Stomach smooth muscle (tissue), 2 donors: ENCODE data around the gene AP2A2.

Source experiments
- H3K27ac ChIP-seq: one replicate; pipeline ENCODE4 v1.7.0; 2013; ENCODE audit warnings: mild to moderate bottlenecking, low read length, inconsistent platforms
- H3K27me3 ChIP-seq, 2 donors: one replicate each; pipeline ENCODE4 v1.7.0; 2013; ENCODE audit warnings: low read length in 2 of 2; ENCODE audit not compliant: insufficient read depth in 2 of 2, control insufficient read depth in 1 of 2
- H3K36me3 ChIP-seq, 2 donors: one replicate each; pipeline ENCODE4 v1.7.0; 2013; ENCODE audit warnings: low read length in 2 of 2; ENCODE audit not compliant: control insufficient read depth in 2 of 2, insufficient read depth in 2 of 2
- H3K4me1 ChIP-seq: one replicate; pipeline ENCODE4 v1.7.0; 2013; ENCODE audit warnings: low read length; ENCODE audit not compliant: control insufficient read depth, insufficient read depth
- H3K4me3 ChIP-seq, 2 donors: one replicate each; pipeline ENCODE4 v1.7.0; 2013; ENCODE audit warnings: low read length in 2 of 2
- H3K9ac ChIP-seq, 2 donors: one replicate each; pipeline ENCODE4 v1.7.0; 2013; ENCODE audit warnings: low read length in 2 of 2, mild to moderate bottlenecking in 1 of 2
- H3K9me3 ChIP-seq, 2 donors: one replicate each; pipeline ENCODE4 v1.7.0; 2013; ENCODE audit warnings: low read length in 2 of 2; ENCODE audit not compliant: control insufficient read depth in 2 of 2
- donor health status: healthy.
- donor health status: Pancreatic carcinoma.

The AP2A2 gene

GRCh38 chr11:911031-911889, 14.4 kb upstream of the AP2A2 start:
- Histone ChIP-seq H3K4me3 (peak overlapping the region; percentile 73 to 84), H3K27ac (peak overlapping the region; percentile 70), H3K9me3 (no peaks in the 10 kb centered on the region), H3K4me1 (peaks cover 20% of the 10 kb centered on the region), H3K36me3 (peaks cover 0 to 2% of the 10 kb centered on the region in 2 donors), H3K27me3 (no peaks in the 10 kb centered on the region), H3K9ac (peak overlapping the region; percentile 75 to 85)

GRCh38 chr11:911890-912219, 13.8 kb upstream of the AP2A2 start:
- Histone ChIP-seq H3K4me3 (peak overlapping the region in 1 of 2 donors; percentile 84), H3K27me3 (no peaks in the 10 kb centered on the region), H3K9me3 (no peaks in the 10 kb centered on the region), H3K27ac (peak overlapping the region; percentile 70), H3K9ac (peak overlapping the region; percentile 75 to 85), H3K4me1 (peaks cover 20% of the 10 kb centered on the region), H3K36me3 (peaks cover 0 to 2% of the 10 kb centered on the region in 2 donors)

DNA sequence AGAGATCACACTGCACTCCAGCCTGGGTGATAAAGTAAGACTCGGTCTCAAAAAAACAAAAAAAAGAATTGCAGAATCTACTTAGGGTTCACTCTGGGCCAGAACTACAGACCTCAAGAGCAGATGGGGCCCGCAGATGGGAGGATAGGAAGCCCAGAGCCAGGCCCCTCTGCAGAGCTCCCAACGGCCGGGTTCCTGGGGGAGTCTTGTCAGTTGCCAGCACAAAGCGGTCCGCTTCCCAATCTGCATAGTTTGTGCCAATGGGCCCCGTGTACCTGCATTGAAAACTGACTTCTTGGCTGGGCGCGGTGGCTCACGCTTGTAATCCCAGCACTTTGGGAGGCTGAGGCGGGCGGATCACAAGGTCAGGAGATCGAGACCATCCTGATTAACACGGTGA, 13.4 kb upstream of the AP2A2 start:
- Histone ChIP-seq H3K27me3 (no peaks in the 10 kb centered on the region), H3K4me3 (no peak overlapping the region), H3K9me3 (no peaks in the 10 kb centered on the region), H3K9ac (no peak overlapping the region), H3K27ac (no peak overlapping the region), H3K4me1 (peaks cover 20% of the 10 kb centered on the region), H3K36me3 (peaks cover 0 to 2% of the 10 kb centered on the region in 2 donors)

GRCh38 chr11:913043-913442, 12.6 kb upstream of the AP2A2 start:
- H3K27me3 ChIP-seq, result no peaks in the 10 kb centered on the region
- H3K4me1 ChIP-seq, result peaks cover 19% of the 10 kb centered on the region
- H3K27ac ChIP-seq, result no peak overlapping the region
- H3K9me3 ChIP-seq, result no peaks in the 10 kb centered on the region
- peaks cover 0 to 2% of the 10 kb centered on the region in 2 donors for H3K36me3 ChIP-seq
- no peak overlapping the region for H3K9ac ChIP-seq
- H3K4me3 ChIP-seq, result no peak overlapping the region

DNA sequence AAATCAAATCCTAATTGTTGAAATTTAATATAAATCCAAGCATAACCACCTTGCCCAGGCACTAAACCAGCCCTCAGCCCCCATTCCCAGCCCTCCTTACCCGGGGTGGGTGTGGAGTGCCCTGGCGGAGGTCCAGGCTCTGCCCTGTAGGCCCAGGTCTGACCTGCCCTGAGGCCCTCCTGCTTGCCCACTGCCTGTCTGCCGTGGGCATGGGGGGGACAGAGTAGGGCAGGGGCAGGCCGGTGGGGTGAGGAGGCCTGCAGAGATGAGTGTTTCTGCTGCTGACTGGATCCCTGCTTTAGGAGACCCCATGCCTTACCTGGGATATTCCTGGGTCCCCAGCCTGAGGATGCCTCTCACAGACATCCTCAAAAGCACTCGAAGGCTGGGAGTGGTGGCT, 11.5 kb upstream of the AP2A2 start:
- Histone ChIP-seq H3K9ac (no peak overlapping the region), H3K9me3 (no peaks in the 10 kb centered on the region), H3K27ac (no peak overlapping the region), H3K4me1 (peaks cover 18% of the 10 kb centered on the region), H3K4me3 (no peak overlapping the region), H3K27me3 (no peaks in the 10 kb centered on the region), H3K36me3 (no peaks in the 10 kb centered on the region)

DNA sequence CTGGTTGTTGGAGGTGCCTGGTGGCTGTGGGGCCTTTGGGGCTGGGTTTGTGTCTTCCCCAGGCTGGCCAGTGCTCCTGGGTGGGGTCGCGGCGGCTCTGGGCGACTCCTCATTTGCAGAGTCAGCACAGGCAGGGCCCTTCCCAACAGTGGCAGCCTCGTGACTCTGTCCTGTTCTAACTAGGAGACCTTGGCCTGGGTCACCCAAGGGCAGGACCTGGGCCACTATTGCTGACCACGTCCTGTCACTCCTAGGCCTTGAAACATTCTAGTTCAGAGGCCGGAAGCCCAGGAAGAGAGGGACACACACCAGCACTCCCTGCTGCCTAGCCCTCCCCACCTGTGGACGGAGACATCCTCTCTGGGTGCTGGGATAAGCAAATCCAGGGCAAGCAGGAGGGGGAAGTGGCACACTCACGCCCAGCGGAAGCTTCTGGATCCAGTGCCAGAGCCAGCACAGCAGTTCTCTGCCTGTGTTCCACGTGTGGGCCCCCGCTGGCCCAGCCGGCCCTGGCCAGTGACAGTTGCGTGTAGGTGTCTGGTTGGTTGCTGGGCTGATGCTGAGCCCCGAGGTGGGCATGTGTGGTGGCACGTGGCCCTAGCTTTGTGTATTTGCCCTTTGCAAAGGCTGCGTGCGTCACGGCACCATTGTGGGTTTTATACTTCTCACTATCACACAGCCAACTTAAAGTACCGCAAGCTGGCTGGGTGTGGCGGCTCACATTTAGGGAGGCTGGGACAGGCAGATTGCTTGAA, 10.7 kb upstream of the AP2A2 start:
- Histone ChIP-seq H3K9ac (no peak overlapping the region), H3K9me3 (no peaks in the 10 kb centered on the region), H3K27ac (no peak overlapping the region), H3K4me3 (no peak overlapping the region), H3K36me3 (no peaks in the 10 kb centered on the region), H3K27me3 (no peaks in the 10 kb centered on the region), H3K4me1 (peaks cover 14% of the 10 kb centered on the region)

- H3K4me3 ChIP-seq, result no peak overlapping the region
- H3K9ac ChIP-seq, result no peak overlapping the region
- no peaks in the 10 kb centered on the region for H3K27me3 ChIP-seq
- H3K9me3 ChIP-seq, result no peaks in the 10 kb centered on the region
- peaks cover 4% of the 10 kb centered on the region for H3K4me1 ChIP-seq
- no peak overlapping the region for H3K27ac ChIP-seq
- no peaks in the 10 kb centered on the region for H3K36me3 ChIP-seq
Observed at GRCh38 chr11:917426-917825, 8.2 kb upstream of the AP2A2 start.

GRCh38 chr11:921921-922678, 3.6 kb upstream of the AP2A2 start:
- no peak overlapping the region for H3K27ac ChIP-seq
- H3K9me3 ChIP-seq, result no peaks in the 10 kb centered on the region
- H3K27me3 ChIP-seq, result no peaks in the 10 kb centered on the region
- H3K36me3 ChIP-seq, result no peaks in the 10 kb centered on the region
- H3K4me1 ChIP-seq, result peaks cover 16% of the 10 kb centered on the region
- no peak overlapping the region for H3K9ac ChIP-seq
- H3K4me3 ChIP-seq, result no peak overlapping the region

GRCh38 chr11:923691-924405, 1.8 kb upstream of the AP2A2 start:
- Histone ChIP-seq H3K4me3 (no peak overlapping the region), H3K9me3 (no peaks in the 10 kb centered on the region), H3K9ac (no peak overlapping the region), H3K4me1 (peaks cover 25% of the 10 kb centered on the region), H3K36me3 (no peaks in the 10 kb centered on the region), H3K27me3 (no peaks in the 10 kb centered on the region), H3K27ac (no peak overlapping the region)

GRCh38 chr11:924406-925157, 1.1 kb upstream of the AP2A2 start:
- Histone ChIP-seq H3K9ac (no peak overlapping the region), H3K27me3 (no peaks in the 10 kb centered on the region), H3K27ac (no peak overlapping the region), H3K4me3 (no peak overlapping the region), H3K9me3 (no peaks in the 10 kb centered on the region), H3K4me1 (peaks cover 28% of the 10 kb centered on the region), H3K36me3 (no peaks in the 10 kb centered on the region)
